Right lobe of liver (tissue), 6 donors: Measurements from ENCODE around the gene TAB2. TPM values are rescaled to one million over a fixed set of nuclear protein-coding genes. Genes with fewer than 3 reads are reported as not detected.
A peak's percentile ranks its signal among the peaks of the same experiment; 100 is the strongest.

Experiments used
- ATAC-seq, 4 donors: fragments of 200-7000 bp; cut with Tn5 transposase; one replicate each; pipeline ENCODE4 v1.9.1; 2020; ENCODE audit warnings: mild to moderate bottlenecking in 4 of 4, moderate library complexity in 4 of 4
- DNase-seq, 3 donors: peaks; one replicate each; pipeline ENCODE4 v3.0.0-alpha.2; 2020
- H3K27ac ChIP-seq, 3 donors: fragments of 200-600 bp; one replicate each; pipeline ENCODE4 v1.8.0; 2022
- H3K27me3 ChIP-seq, 2 donors: fragments of 200-600 bp; one replicate each; pipeline ENCODE4 v1.8.0; 2022
- H3K36me3 ChIP-seq, 4 donors: fragments of 200-600 bp; sonication (generic) in 1 of 4; one replicate each; pipeline versions ENCODE4 v1.5.1 to v1.8.0; 2017 to 2022; ENCODE audit warnings: control low read depth in 1 of 4
- H3K4me1 ChIP-seq, 4 donors: fragments of 200-600 bp; sonication (generic) in 1 of 4; one replicate each; pipeline versions ENCODE4 v1.5.1 to v1.8.0; 2017 to 2022; ENCODE audit warnings: control low read depth in 1 of 4
- H3K4me3 ChIP-seq, 3 donors: fragments of 200-600 bp; one replicate each; pipeline ENCODE4 v1.8.0; 2022
- H3K9me3 ChIP-seq, 4 donors: fragments of 200-600 bp; sonication (generic) in 1 of 4; one replicate each; pipeline versions ENCODE4 v1.5.1 to v1.8.0; 2017 to 2022; ENCODE audit warnings: control low read depth in 1 of 4
- POLR2A ChIP-seq: fragments of 450-650 bp; IDR thresholded peaks from one replicate; pipeline ENCODE4 v1.6.1; 2017; ENCODE audit warnings: antibody characterized with exemption, mild to moderate bottlenecking
- WGBS: methylation state at CpG from one replicate; pipeline ENCODE4 v1.1.6; 2018; ENCODE audit warnings: low coverage, low lambda C conversion rate; ENCODE audit not compliant: insufficient coverage; ENCODE audit errors: missing lambda C conversion rate; 5-methylcytosine and 5-hydroxymethylcytosine counted together
- intact Hi-C, 2 donors: fragments of 100-400 bp; cut with DNase I; formaldehyde crosslinking; loops; one replicate each; pipeline versions ENCODE4 v1.11.2 to v1.14.1; 2022
- total RNA-seq, 6 experiments: library from RNA; depleted of rRNA in 2 of 6; stranded (reverse); fragments of >200 nt in 2 of 6; fragmentation: NEBNext Ultra II Directional in 3 of 6; extraction: Animal tissue kit (Norgen Biotek cat#: 25700) in 3 of 6; gene quantifications; one replicate each; pipeline versions ENCODE4 v1.1.0 to v1.2.4, GENCODE V29; 2016 to 2023
- TF ChIP-seq, protein P1 (sequence below), 4 donors: fragments of 200-600 bp in 3 of 4; fragments of 450-650 bp in 1 of 4; IDR thresholded peaks; one replicate each; pipeline versions ENCODE4 v1.5.1 to v1.8.0; 2016 to 2022; ENCODE audit warnings: antibody characterized with exemption in 4 of 4, mild to moderate bottlenecking in 2 of 4
- donor health status: DM: no; HTN: yes; CAD: no.
- donor health status: DM: no; HTN: no; CAD: no.
- donor health status: DM: no; HTN: no; CAD: no.
- donor health status: DM: no; HTN: yes; CAD: no.
- donor health status: DM: no; HTN: yes; CAD: no.

Gene TAB2
- total RNA-seq, 6 experiments from 2014 or later = 25.5 to 33.1 (median 30.2) TPM

DNA sequence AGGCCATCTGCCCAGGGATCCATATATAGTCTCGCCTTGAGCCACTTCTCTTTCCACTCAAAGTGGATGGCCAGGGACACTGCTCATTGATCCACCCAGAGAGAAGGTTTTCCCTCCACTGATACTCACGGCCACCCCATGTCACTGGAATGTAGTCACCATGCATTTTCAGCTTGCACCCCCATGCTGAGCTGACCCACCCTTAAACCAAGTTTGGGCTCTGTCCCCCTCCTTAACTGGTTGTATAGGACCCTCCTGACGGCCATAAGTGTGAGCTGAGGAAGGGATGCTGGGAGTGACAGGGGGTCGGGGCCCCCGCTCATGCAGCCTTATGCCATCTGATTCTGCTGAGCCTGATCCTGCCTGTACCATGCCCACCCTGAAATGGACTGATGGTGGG is 108.2 kb downstream of the TAB2 start:
- no peak overlapping the region for H3K4me3 ChIP-seq
- H3K27me3 ChIP-seq = no peaks in the 10 kb centered on the region
- no peaks in the 10 kb centered on the region for H3K36me3 ChIP-seq
- 80% methylated on average over 2 of the region's 5 CpGs for WGBS
- no peak overlapping the region for H3K27ac ChIP-seq
- intact Hi-C loops = loop anchor here in 1 of 2 donors (5.0 kb wide), 1 partner anchor 333 kb away; no protein-coding TSS in a partner anchor
- DNase-seq = no peak
- ATAC-seq = no peak
- H3K9me3 ChIP-seq = no peaks in the 10 kb centered on the region
- no peak for TF ChIP-seq POLR2A
- TF ChIP-seq, protein P1, sequence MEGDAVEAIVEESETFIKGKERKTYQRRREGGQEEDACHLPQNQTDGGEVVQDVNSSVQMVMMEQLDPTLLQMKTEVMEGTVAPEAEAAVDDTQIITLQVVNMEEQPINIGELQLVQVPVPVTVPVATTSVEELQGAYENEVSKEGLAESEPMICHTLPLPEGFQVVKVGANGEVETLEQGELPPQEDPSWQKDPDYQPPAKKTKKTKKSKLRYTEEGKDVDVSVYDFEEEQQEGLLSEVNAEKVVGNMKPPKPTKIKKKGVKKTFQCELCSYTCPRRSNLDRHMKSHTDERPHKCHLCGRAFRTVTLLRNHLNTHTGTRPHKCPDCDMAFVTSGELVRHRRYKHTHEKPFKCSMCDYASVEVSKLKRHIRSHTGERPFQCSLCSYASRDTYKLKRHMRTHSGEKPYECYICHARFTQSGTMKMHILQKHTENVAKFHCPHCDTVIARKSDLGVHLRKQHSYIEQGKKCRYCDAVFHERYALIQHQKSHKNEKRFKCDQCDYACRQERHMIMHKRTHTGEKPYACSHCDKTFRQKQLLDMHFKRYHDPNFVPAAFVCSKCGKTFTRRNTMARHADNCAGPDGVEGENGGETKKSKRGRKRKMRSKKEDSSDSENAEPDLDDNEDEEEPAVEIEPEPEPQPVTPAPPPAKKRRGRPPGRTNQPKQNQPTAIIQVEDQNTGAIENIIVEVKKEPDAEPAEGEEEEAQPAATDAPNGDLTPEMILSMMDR (IDR thresholded peaks at IDR 0.05) = no peak
- H3K4me1 ChIP-seq = peaks cover 0 to 8% (median 0%) of the 10 kb centered on the region in 4 donors

DNA sequence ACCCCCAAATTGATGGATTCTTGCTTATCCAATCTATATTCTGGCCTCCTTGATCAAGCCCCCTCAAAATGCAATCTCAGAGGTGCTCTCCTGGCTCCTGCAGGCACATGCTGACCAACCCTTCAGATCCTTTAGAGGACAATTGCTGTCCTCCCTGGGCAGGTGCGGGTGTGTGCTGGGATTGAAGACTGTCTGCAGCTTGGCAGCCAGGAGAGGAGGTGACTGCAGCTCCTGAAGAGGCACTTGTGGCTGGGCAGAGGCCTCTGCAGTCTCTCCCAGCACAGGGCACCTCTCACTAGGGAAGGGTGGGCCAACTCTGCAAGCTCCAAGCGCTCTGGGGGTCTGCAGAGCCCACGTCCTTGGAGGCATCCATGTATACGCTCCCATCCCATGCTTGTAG is 111.1 kb downstream of the TAB2 start:
- intact Hi-C loops = loop anchor here in 1 of 2 donors (5.0 kb wide), 1 partner anchor 336 kb away; no protein-coding TSS in a partner anchor
- no peak overlapping the region for H3K27ac ChIP-seq
- TF ChIP-seq, protein P1 (IDR thresholded peaks at IDR 0.05) = no peak
- TF ChIP-seq POLR2A = no peak
- ATAC-seq = no peak
- H3K9me3 ChIP-seq = no peaks in the 10 kb centered on the region
- H3K36me3 ChIP-seq = no peaks in the 10 kb centered on the region
- H3K4me1 ChIP-seq = peaks cover 0 to 7% (median 0%) of the 10 kb centered on the region in 4 donors
- DNase-seq = no peak
- no peak overlapping the region for H3K4me3 ChIP-seq
- no peaks in the 10 kb centered on the region for H3K27me3 ChIP-seq
- WGBS = 100% methylated on average over 1 of the region's 4 CpGs

DNA sequence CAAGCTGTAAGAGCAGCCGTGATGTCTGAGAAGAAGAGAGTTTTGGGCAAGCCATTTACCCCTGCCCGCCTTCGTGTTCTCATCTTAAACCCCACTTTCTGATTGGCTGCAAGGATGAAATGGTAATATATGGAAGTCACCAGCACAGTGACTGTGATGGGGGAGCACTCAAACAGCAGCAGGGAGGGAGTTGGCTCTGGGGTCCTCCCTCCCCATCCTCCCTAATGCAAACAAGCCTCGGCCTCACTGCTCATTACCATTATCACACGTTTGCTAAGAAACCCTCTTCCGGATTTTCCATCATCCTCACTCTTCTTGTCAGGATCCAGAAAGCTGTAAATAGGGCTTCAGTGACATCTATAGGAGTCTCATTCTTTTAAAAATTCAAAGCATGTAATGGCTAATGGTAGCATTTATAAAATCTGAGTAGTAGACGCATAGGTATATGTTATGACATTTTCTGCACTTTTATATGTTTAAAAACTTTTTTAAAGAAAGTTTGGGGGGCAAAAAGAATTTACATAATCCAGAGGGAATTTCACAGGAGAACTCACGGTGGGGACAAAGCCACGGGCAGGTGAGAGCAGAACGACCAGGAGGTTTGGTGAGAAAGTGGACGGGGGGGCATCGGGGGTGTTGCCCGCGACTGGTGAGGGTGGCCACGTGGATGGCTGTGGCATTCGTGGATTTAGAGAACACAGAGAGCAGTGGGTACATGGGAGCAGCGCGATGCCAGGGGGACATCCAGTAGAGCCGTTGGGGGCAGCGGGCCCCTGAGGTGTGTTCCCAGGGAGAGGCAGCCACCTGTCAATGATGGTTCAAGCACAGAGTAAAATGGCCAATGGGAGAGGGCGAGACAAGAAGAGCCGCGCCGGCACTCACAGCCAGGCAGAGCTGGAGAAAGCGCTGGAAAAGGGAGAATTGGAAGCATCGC is 112.2 kb downstream of the TAB2 start:
- TF ChIP-seq, protein P1 (IDR thresholded peaks at IDR 0.05) = no peak
- TF ChIP-seq POLR2A = no peak
- H3K4me1 ChIP-seq = no peaks in the 10 kb centered on the region
- H3K4me3 ChIP-seq = no peak overlapping the region
- H3K36me3 ChIP-seq = no peaks in the 10 kb centered on the region
- no peak overlapping the region for H3K27ac ChIP-seq
- ATAC-seq (no peak), DNase-seq (no peak)
- no peaks in the 10 kb centered on the region for H3K9me3 ChIP-seq
- H3K27me3 ChIP-seq = no peaks in the 10 kb centered on the region
- intact Hi-C loops = loop anchor here (5.0 to 10.0 kb wide), 3 partner anchors 337 to 405 kb away; no protein-coding TSS in a partner anchor
- 72% methylated on average over 10 of the region's 26 CpGs for WGBS

DNA sequence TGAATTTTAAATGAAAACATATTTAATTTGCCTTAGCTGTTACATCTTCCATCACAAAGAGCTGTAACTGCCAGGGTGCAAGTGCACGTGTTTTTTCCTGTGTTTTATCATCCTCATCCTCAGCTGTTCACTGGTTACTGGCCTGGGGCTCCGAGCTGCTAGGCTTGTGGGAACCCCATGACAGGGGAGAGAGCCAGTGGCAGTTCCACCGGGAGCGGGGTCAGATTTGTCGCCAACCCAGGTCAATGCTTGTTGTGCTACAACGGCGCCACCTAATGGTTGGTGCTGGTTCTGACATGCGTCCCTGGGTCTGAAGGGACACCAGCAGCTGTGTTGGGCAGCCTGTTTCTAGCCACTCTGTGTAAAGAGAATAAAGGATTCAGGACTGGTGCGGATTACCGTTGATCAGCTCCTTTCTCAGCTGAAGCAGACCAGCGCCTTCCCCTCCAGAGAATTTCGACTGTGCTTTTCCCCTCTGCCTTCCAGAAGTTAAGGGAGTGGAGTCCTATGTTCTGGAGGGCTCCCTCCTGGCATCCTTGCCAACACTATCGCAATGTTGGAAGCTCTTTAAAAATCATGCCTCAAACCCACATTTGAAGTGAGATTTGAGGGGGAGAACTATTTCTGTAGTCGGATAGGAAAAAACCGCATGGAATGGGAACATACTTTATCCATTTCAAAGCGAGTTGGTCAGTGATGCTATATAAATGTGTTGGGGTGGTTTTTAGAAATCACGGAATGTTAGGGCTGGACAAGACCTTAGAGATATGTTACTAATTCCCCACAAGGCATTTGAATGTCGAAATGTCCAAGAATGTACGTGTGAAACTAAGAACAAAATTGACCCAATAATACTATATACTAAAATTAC is 114.6 kb downstream of the TAB2 start:
- intact Hi-C loops = loop anchor here (10.0 kb wide), 2 partner anchors 347 to 407 kb away; no protein-coding TSS in a partner anchor
- no peaks in the 10 kb centered on the region for H3K4me1 ChIP-seq
- WGBS = 22% methylated on average over 18 of the region's 19 CpGs
- H3K4me3 ChIP-seq = no peak overlapping the region
- no peak for TF ChIP-seq POLR2A
- TF ChIP-seq, protein P1 (IDR thresholded peaks at IDR 0.05) = peak; percentile 94 to 97 (median 96)
- no peaks in the 10 kb centered on the region for H3K36me3 ChIP-seq
- ATAC-seq (peak; percentile 97 to 99 (median 98)), DNase-seq (peak; percentile 87 to 90 (median 87))
- H3K27me3 ChIP-seq = no peaks in the 10 kb centered on the region
- H3K9me3 ChIP-seq = no peaks in the 10 kb centered on the region
- H3K27ac ChIP-seq = no peak overlapping the region
